Adipose tissue (tissue), 3 donors: ENCODE data around the gene TMEM141. TPM values are rescaled to one million over a fixed set of nuclear protein-coding genes. Genes with fewer than 3 reads are reported as not detected.
"Not testable (repeated sequence)": the region's sequence is repeated elsewhere in the genome, so short reads cannot be mapped to it uniquely, and the experiment has no call there.

Source experiments
- H3K27ac ChIP-seq: one replicate; pipeline ENCODE4 v1.5.1; 2013; ENCODE audit warnings: low read depth, low read length
- WGBS, 3 donors: extraction: QIAGEN DNeasy Blood & Tissue Kit; methylation state at CpG; one replicate each; pipeline ENCODE4 v1.1.7; 2013; 5-methylcytosine and 5-hydroxymethylcytosine counted together
- polyA plus RNA-seq, 3 donors: library from polyadenylated mRNA; stranded (reverse); fragments of 200-250 nt; gene quantifications; one replicate each; pipeline ENCODE4 v1.2.3, GENCODE V29; 2013
- donor health status: healthy with polysubstance abuse.
- donor health status: Bipolar disorder and iron deficiency.
- donor health status: healthy.

Gene TMEM141
- polyA plus RNA-seq, 3 donors, result 74.4 to 89.2 (median 81.8) TPM

- not testable (repeated sequence) for H3K27ac ChIP-seq
- WGBS, 3 donors, result 88 to 95% (median 90%) methylated on average over 15 of the region's 15 CpGs
These were observed 46.7 kb downstream of the TMEM141 start for GRCh38 chr9:136837856-136838277.

GRCh38 chr9:136838314-136839228 is 47.4 kb downstream of the TMEM141 start:
- WGBS, 3 donors, result 83 to 91% (median 85%) methylated on average over 28 to 29 of the region's 29 CpGs
- no peak overlapping the region for H3K27ac ChIP-seq

- WGBS, 3 donors, result 86 to 91% (median 87%) methylated on average over 36 of the region's 36 CpGs
- H3K27ac ChIP-seq, result no peak overlapping the region
These were observed 48.3 kb downstream of the TMEM141 start for GRCh38 chr9:136839229-136840139.

GRCh38 chr9:136840140-136840876 is 49.2 kb downstream of the TMEM141 start:
- no peak overlapping the region for H3K27ac ChIP-seq

GRCh38 chr9:136840877-136841645 is 49.9 kb downstream of the TMEM141 start:
- H3K27ac ChIP-seq, result no peak overlapping the region
- WGBS, 3 donors, result 28 to 78% (median 74%) methylated on average over 27 to 28 of the region's 28 CpGs

More at GRCh38 chr9:136840140-136840876, 49.2 kb downstream of the TMEM141 start:
- WGBS, 3 donors, result 59 to 78% (median 75%) methylated on average over 31 to 32 of the region's 32 CpGs

- not testable (repeated sequence) for H3K27ac ChIP-seq
- 27 to 54% (median 49%) methylated on average over 14 to 16 of the region's 16 CpGs for WGBS, 3 donors
These were observed 50.7 kb downstream of the TMEM141 start for GRCh38 chr9:136841646-136842379.

GRCh38 chr9:136842380-136842948 is 51.3 kb downstream of the TMEM141 start, which contains the start of gene AJM1:
Gene AJM1, plus strand, starts transcription at chr9:136842478. Its CDS starts 1,937 bp downstream, at chr9:136844415.
- not testable (repeated sequence) for H3K27ac ChIP-seq
- WGBS, 3 donors, result 1 to 2% (median 1%) methylated on average over 22 to 25 of the region's 27 CpGs

Other genes starting within 250 kb of the TMEM141 start
- 10 to 100 TPM; 10.4 to 35.7 (median 25.0) TPM for gene NOTCH1, start 245.3 kb upstream of the TMEM141 start, polyA plus RNA-seq
- 100 to 1,000 TPM in 2 of 3 donors, 10 to 100 TPM in 1; 34.4 to 456 (median 158) TPM for gene EGFL7, start 128.4 kb upstream of the TMEM141 start, polyA plus RNA-seq
- 1,000 to 10,000 TPM in 1 of 3 donors, 100 to 1,000 TPM in 2; 261 to 1,820 (median 416) TPM for gene AGPAT2, start 103.9 kb upstream of the TMEM141 start, polyA plus RNA-seq
- gene DIPK1B, start 78.8 kb upstream of the TMEM141 start, polyA plus RNA-seq, result 10 to 100 TPM in 1 of 3 donors, 1 to 10 TPM in 2; 6.0 to 12.8 (median 8.7) TPM
- 10 to 100 TPM in 2 of 3 donors, 1 to 10 TPM in 1; 3.2 to 28.6 (median 15.9) TPM for gene LCN10, start 48.4 kb upstream of the TMEM141 start, polyA plus RNA-seq
- 10 to 100 TPM in 2 of 3 donors, 1 to 10 TPM in 1; 4.7 to 48.0 (median 39.0) TPM for gene LCN6, start 42.8 kb upstream of the TMEM141 start, polyA plus RNA-seq
- not detected for gene LCN8, start 33.1 kb upstream of the TMEM141 start, polyA plus RNA-seq
- gene LCN15, start 26.8 kb upstream of the TMEM141 start, polyA plus RNA-seq, result not detected
- 1 to 10 TPM in 1 of 3 donors, under 1 TPM in 2; 0.42 to 3.1 (median 0.79) TPM for gene CCDC183, start 5.0 kb downstream of the TMEM141 start, polyA plus RNA-seq
- gene RABL6, start 16.6 kb downstream of the TMEM141 start, polyA plus RNA-seq, result 10 to 100 TPM; 51.5 to 55.7 (median 54.4) TPM
- gene AJM1, start 51.1 kb downstream of the TMEM141 start, polyA plus RNA-seq, result 1 to 10 TPM; 1.2 to 4.0 (median 1.7) TPM
- gene PHPT1, start 58.1 kb downstream of the TMEM141 start, polyA plus RNA-seq, result 100 to 1,000 TPM; 141 to 146 (median 143) TPM
- 1 to 10 TPM; 4.9 to 9.8 (median 7.2) TPM for gene MAMDC4, start 61.0 kb downstream of the TMEM141 start, polyA plus RNA-seq
- 100 to 1,000 TPM; 351 to 391 (median 379) TPM for gene EDF1, start 75.0 kb downstream of the TMEM141 start, polyA plus RNA-seq
- 1 to 10 TPM; 4.0 to 7.2 (median 4.7) TPM for gene TRAF2, start 95.2 kb downstream of the TMEM141 start, polyA plus RNA-seq
- gene FBXW5, start 153.4 kb downstream of the TMEM141 start, polyA plus RNA-seq, result 100 to 1,000 TPM; 102 to 173 (median 139) TPM
- gene C8G, start 153.9 kb downstream of the TMEM141 start, polyA plus RNA-seq, result 1 to 10 TPM in 1 of 3 donors, under 1 TPM in 1, not detected in 1; 0.85 to 1.1 TPM
- gene LCN12, start 160.9 kb downstream of the TMEM141 start, polyA plus RNA-seq, result 1 to 10 TPM in 1 of 3 donors, under 1 TPM in 1, not detected in 1; 0.67 to 1.4 TPM
- 100 to 1,000 TPM in 1 of 3 donors, 10 to 100 TPM in 2; 22.4 to 185 (median 74.9) TPM for gene PTGDS, start 186.2 kb downstream of the TMEM141 start, polyA plus RNA-seq
- gene LCNL1, start 191.6 kb downstream of the TMEM141 start, polyA plus RNA-seq, result under 1 TPM in 2 of 3 donors, not detected in 1; 0.10 to 0.45 TPM
- 10 to 100 TPM; 34.1 to 51.5 (median 49.1) TPM for gene PAXX, start 201.1 kb downstream of the TMEM141 start, polyA plus RNA-seq
- gene CLIC3, start 205.2 kb downstream of the TMEM141 start, polyA plus RNA-seq, result 1 to 10 TPM in 2 of 3 donors, under 1 TPM in 1; 0.33 to 3.0 (median 3.0) TPM
- gene ABCA2, start 236.9 kb downstream of the TMEM141 start, polyA plus RNA-seq, result 10 to 100 TPM; 15.8 to 42.9 (median 33.1) TPM
- gene FUT7, start 240.7 kb downstream of the TMEM141 start, polyA plus RNA-seq, result 1 to 10 TPM in 2 of 3 donors, under 1 TPM in 1; 0.10 to 1.5 (median 1.1) TPM